GM19099 (cell line): ENCODE data around the gene PLXNB2.

Experiments
- POLR2A ChIP-seq: IDR thresholded peaks from 3 replicates; pipeline ENCODE4 v1.6.1; 2011; ENCODE audit warnings: low read depth; ENCODE audit not compliant: insufficient read length; ENCODE audit errors: extremely low read depth

PLXNB2 gene

DNA sequence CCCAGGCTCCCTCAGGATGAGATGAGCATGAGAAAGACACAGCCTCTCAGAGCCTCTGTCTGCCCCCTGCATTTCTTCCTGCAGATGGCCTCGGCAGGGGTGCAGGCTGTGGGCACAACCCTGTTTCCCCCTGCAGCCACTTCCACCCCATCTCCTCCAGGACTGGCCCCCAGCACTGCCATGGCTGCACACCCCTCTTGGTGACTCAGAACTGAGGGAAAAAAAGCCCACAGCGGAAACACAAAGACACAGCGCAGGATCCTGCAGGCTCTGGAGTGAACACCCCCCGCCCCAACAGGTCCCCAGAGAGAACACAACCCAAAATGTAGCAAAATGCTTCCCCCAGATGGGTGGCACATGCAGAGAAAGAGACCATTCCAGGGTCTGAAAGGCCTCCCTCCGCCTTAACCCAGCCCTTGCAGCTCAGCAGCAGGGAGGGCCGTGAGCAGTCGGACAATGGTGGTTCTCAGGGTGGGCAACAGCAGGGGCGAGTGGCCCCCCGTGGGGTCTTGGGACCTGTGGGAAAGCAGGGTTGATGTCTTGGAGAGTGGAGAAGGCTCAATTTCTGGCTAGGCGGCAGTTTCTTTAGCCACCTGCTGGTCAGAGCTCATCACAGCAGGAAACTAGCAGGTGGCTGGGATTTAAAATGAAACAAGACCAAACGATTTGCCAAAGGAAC, 70.6 kb downstream of the PLXNB2 start:
- no peak for TF ChIP-seq POLR2A

GRCh38 chr22:50233223-50233622, 74.2 kb downstream of the PLXNB2 start:
- no peak for TF ChIP-seq POLR2A

DNA sequence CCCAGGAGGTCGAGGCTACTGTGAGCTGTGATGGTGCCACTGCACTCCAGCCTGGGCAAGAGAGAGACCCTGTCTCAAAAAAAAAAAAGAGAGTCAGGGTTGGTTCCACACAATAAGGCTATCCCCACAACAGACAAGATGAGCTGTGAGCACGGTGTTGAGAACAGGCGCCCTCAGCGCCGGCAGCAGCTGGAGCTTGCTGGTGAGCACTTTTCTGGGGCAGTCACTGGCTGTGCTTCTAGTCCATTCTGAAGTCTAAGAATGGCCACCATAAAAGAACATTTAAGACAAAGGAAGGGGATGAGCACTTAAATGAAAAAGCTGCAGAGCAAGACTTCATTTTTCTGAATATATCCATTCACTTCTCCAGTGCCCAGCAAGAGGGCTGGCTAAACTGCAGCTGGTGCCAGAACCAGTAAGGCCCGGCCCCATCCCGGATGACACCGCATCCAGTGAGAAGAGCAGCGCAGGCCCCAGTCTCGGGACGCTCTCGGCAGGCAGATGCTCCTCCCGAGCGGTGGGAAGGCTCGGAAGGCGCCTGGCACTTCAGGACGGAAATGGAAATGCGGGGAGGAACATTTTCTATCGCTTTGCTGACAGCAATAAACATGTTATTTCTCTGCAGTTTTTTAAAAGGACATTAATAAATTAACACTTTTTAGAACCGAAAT, 74.8 kb downstream of the PLXNB2 start:
- TF ChIP-seq POLR2A, result no peak

DNA sequence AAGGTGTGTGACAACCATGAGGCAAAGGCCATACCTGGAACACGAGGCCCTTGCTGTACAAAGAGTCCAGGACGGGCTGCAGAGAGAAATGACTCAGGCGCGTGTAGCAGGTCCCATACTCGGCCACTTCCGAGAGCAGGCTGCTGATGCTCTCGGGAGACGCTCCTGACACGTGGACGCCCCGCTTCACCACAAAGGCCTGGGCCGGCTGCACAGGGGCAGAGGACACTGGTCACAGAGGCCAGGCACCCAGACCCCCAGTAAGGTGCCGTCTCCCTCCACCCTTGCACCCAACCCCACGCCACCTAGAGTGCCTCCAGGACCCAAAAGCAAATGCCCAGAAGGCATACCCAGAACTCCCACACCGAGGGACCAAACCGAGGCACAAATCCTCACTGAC, 78.1 kb downstream of the PLXNB2 start:
- TF ChIP-seq POLR2A, result no peak

DNA sequence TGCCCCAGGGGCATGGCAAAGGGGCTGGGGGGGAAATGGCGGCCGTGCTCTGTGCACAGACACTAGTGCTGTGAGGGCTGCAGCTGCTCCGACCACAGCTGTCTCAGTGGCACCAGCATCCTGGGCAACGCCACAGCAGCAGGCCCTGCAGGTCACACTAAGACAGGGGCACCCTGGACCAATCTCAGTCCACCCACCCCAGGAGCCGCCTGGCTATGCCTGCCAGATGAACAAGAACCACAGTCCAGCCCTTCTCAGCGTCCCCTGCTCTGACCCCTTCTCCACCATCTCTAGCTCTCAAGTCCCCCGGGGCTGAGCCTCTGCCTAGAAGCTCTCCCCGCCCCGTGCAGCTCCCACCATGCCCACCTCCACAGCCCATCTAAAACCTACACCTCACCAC, 79.1 kb downstream of the PLXNB2 start:
- no peak for TF ChIP-seq POLR2A

- no peak for TF ChIP-seq POLR2A
Observed at GRCh38 chr22:50227579-50228215, 79.7 kb downstream of the PLXNB2 start.

DNA sequence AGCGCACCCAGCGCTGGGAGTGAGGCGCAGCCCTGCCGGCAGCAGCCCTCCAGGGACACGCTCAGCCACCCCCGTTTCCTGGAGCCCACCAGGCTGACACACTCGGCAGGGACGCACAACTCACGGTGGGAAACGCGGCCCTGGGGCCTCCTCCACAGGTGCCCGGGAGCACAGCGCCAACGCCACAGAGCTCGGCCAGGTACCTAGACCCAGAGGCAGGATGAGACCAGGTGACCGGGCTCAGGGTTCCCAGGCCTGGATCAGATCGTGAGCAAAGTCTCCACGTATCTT, 80.6 kb downstream of the PLXNB2 start:
- no peak for TF ChIP-seq POLR2A

- no peak for TF ChIP-seq POLR2A
Observed at GRCh38 chr22:50226063-50226874, 81.2 kb downstream of the PLXNB2 start.

DNA sequence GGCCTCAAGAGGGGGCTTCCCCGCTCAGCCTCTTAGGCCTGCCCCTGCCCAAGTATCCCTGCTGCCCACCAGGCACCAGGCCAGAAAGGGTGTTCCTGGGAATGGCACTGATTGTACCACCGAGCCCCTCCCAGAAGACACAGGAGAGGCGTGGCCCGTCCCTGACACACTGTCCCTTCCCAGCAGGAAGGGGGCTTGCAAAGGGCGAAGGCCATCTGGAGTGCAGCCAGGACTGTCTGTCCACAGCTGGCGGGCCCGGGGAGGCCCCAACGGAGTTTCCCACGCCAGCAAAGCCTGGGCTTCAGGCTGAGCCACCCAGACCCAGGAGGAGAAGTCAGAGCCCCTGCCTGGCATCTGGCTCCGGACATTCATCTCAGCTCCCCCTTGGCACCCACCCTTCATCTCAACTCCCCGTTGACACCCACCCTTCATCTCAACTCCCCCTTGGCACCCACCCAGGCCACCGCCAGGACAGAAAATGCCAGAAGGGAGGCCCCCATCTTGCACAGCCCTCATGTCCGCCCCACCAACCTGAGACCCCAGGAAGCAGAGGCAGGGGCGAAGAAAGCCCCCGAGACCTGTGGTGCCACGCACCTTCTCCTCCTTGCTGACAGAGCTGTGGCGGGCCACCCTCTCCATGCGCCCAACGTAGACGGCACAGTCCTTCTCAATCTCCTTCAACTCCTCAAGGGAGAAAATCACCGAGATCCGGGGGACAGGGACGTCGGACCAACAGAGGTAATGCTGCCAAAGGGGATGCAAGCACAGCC, 82.1 kb downstream of the PLXNB2 start:
- TF ChIP-seq POLR2A, result no peak
